Measurements from ENCODE around the gene ANKRD42.

DNA sequence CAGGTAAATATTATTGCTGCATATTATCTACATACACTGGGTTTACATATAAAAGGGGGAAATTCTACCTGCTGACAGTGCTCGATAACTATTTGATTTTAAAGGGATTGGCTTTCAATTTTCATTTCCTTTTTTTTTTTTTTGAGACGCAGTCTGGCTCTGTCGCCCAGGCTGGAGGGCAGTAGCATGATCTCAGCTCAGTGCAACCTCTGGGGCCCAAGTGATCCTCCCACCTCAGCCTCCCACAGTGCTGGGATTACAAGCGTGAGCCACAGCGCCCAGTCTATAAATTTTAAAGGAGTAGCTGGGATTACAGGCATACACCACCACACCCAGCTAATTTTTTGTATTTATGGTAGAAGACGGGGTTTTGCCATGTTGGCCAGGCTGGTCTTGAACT, 39.7 kb upstream of the ANKRD42 start:
- TF ChIP-seq, protein P1, sequence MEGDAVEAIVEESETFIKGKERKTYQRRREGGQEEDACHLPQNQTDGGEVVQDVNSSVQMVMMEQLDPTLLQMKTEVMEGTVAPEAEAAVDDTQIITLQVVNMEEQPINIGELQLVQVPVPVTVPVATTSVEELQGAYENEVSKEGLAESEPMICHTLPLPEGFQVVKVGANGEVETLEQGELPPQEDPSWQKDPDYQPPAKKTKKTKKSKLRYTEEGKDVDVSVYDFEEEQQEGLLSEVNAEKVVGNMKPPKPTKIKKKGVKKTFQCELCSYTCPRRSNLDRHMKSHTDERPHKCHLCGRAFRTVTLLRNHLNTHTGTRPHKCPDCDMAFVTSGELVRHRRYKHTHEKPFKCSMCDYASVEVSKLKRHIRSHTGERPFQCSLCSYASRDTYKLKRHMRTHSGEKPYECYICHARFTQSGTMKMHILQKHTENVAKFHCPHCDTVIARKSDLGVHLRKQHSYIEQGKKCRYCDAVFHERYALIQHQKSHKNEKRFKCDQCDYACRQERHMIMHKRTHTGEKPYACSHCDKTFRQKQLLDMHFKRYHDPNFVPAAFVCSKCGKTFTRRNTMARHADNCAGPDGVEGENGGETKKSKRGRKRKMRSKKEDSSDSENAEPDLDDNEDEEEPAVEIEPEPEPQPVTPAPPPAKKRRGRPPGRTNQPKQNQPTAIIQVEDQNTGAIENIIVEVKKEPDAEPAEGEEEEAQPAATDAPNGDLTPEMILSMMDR (IDR thresholded peaks at IDR 0.05; ENCODE audit: extremely low read depth in 1 of 2, insufficient read depth in 1 of 2, low read depth in 1 of 2, low read length in 2 of 2): no peak
- TF ChIP-seq MYC (IDR thresholded peaks at IDR 0.05; ENCODE audit: low read depth, low read length) (no peak), MAX (IDR thresholded peaks at IDR 0.05; ENCODE audit: insufficient read depth, insufficient read length) (no peak), POLR2A (IDR thresholded peaks at IDR 0.05; ENCODE audit: low read depth, low read length) (no peak)
